ENCODE measurements around the gene FBXL17.

FBXL17 gene

GRCh38 chr5:108061941-108062340, 320.0 kb downstream of the FBXL17 start:
- POLR2A ChIA-PET: no interaction called here
- no peaks in the 10 kb centered on the region for H3K4me1 ChIP-seq (ENCODE audit: control insufficient read depth, insufficient read depth, low read length)
- CTCF ChIA-PET: no interaction called here
- H3K9me3 ChIP-seq (ENCODE audit: control insufficient read depth, insufficient read depth, low read depth, low read length): no peaks in the 10 kb centered on the region
- no peak overlapping the region for H3K27ac ChIP-seq (ENCODE audit: extremely low read depth, low read depth, low read length)
- H3K36me3 ChIP-seq (ENCODE audit: control insufficient read depth in 2 of 2, insufficient read depth in 1 of 2, low read length in 2 of 2): no peaks in the 10 kb centered on the region
- no peak for TF ChIP-seq ZNF692 (tag by site-specific recombination; IDR thresholded peaks at IDR 0.05)
- H3K4me3 ChIP-seq (ENCODE audit: low read depth, low read length): no peak overlapping the region

GRCh38 chr5:108060340-108060739, 321.6 kb downstream of the FBXL17 start:
- ChIA-PET CTCF (interaction anchor here (0.6 kb wide), 1 partner anchor 112 kb away, joined by 5 read pairs; no protein-coding TSS in a partner anchor), POLR2A (no interaction called here)
- no peaks in the 10 kb centered on the region for H3K36me3 ChIP-seq (ENCODE audit: control insufficient read depth in 2 of 2, insufficient read depth in 1 of 2, low read length in 2 of 2)
- TF ChIP-seq ZNF155 (tag by site-specific recombination; IDR thresholded peaks at IDR 0.05): no peak
- no peak for TF ChIP-seq YY1 (tag by site-specific recombination; IDR thresholded peaks at IDR 0.05)
- TF ChIP-seq ZNF423 (tag by site-specific recombination; IDR thresholded peaks at IDR 0.05): no peak
- TF ChIP-seq ZNF248 (tag by site-specific recombination; IDR thresholded peaks at IDR 0.05): no peak
- no peak for TF ChIP-seq ZFHX2 (tag by site-specific recombination; conservative IDR thresholded peaks at IDR 0.05)
- TF ChIP-seq PRDM2 (tag by site-specific recombination; IDR thresholded peaks at IDR 0.05; ENCODE audit: borderline replicate concordance): no peak
- no peak for TF ChIP-seq ZSCAN16 (tag by site-specific recombination; IDR thresholded peaks at IDR 0.05)
- TF ChIP-seq ZNF23 (tag by site-specific recombination; IDR thresholded peaks at IDR 0.05; ENCODE audit: borderline replicate concordance): no peak
- TF ChIP-seq SALL2 (tag by site-specific recombination; IDR thresholded peaks at IDR 0.05; ENCODE audit: borderline replicate concordance): no peak
- TF ChIP-seq ZNF776 (tag by site-specific recombination; IDR thresholded peaks at IDR 0.05; ENCODE audit: borderline replicate concordance): no peak
- no peaks in the 10 kb centered on the region for H3K9me3 ChIP-seq (ENCODE audit: control insufficient read depth, insufficient read depth, low read depth, low read length)
- H3K27ac ChIP-seq (ENCODE audit: extremely low read depth, low read depth, low read length): no peak overlapping the region
- no peaks in the 10 kb centered on the region for H3K4me1 ChIP-seq (ENCODE audit: control insufficient read depth, insufficient read depth, low read length)
- H3K4me3 ChIP-seq (ENCODE audit: low read depth, low read length): no peak overlapping the region

- H3K4me3 ChIP-seq (ENCODE audit: low read depth, low read length): no peak overlapping the region
- CTCF ChIA-PET: no interaction called here
- H3K4me1 ChIP-seq (ENCODE audit: control insufficient read depth, insufficient read depth, low read length): no peaks in the 10 kb centered on the region
- no peaks in the 10 kb centered on the region for H3K9me3 ChIP-seq (ENCODE audit: control insufficient read depth, insufficient read depth, low read depth, low read length)
- H3K36me3 ChIP-seq (ENCODE audit: control insufficient read depth in 2 of 2, insufficient read depth in 1 of 2, low read length in 2 of 2): no peaks in the 10 kb centered on the region
- no peak overlapping the region for H3K27ac ChIP-seq (ENCODE audit: extremely low read depth, low read depth, low read length)
- POLR2A ChIA-PET: no interaction called here
- no peak for TF ChIP-seq ZNF324 (tag by site-specific recombination; IDR thresholded peaks at IDR 0.05)
- no peak for TF ChIP-seq ZNF211 (tag by site-specific recombination; IDR thresholded peaks at IDR 0.05; ENCODE audit: low read depth)
- no peak for TF ChIP-seq ZXDB (tag by site-specific recombination; IDR thresholded peaks at IDR 0.05)
- TF ChIP-seq PBX3 (CRISPR knock-in tag; IDR thresholded peaks at IDR 0.05): no peak
- no peak for TF ChIP-seq ZNF785 (tag by site-specific recombination; IDR thresholded peaks at IDR 0.05)
- TF ChIP-seq PRDM6 (tag by site-specific recombination; IDR thresholded peaks at IDR 0.05): no peak
- TF ChIP-seq ZNF488 (tag by site-specific recombination; IDR thresholded peaks at IDR 0.05): no peak
- no peak for TF ChIP-seq ZNF600 (tag by site-specific recombination; IDR thresholded peaks at IDR 0.05)
- TF ChIP-seq ZBTB48 (tag by site-specific recombination; IDR thresholded peaks at IDR 0.05): no peak
- no peak for TF ChIP-seq ZNF777 (tag by site-specific recombination; IDR thresholded peaks at IDR 0.05; ENCODE audit: borderline replicate concordance)
Observed at GRCh38 chr5:108059334-108059733, 322.6 kb downstream of the FBXL17 start.
